ENCODE data around the gene FOCAD.

DNA sequence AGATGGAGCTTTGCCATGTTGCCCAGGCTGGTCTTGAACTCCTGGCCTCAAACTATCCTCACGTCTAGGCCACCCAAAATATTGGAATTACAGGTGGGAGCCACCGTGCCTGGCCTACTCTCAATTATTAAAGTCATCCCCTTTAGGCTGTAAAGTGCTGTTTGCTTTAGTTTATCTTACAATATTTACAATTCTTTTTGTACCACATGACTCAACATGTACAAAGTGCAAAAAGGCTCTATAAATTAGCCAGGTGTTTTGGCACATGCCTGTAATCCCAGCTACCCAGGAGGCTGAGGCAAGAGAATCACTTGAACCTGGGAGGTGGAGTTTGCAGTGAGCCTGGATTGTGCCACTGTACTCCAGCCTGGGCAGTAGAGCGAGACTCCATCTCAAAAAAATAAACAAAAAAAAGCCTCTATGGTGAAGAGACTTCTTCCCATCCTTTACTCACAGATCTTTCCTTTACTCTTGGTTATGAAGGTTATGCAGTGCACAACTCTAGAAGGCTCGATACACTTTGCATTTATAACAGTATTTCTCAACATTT, 33.2 kb upstream of the FOCAD start:
- TF ChIP-seq GTF2F1 (IDR thresholded peaks at IDR 0.05; ENCODE audit: borderline replicate concordance, low read depth, low read length), result no peak
- TF ChIP-seq SIRT6 (IDR thresholded peaks at IDR 0.05; ENCODE audit: low read length), result no peak
- TF ChIP-seq POLR2A (IDR thresholded peaks at IDR 0.05; ENCODE audit: control extremely low read depth in 1 of 2, low read depth in 2 of 2, low read length in 2 of 2), result no peak
- TF ChIP-seq SRF (IDR thresholded peaks at IDR 0.05; ENCODE audit: low read depth, low read length), result no peak
- TF ChIP-seq CTCF (IDR thresholded peaks at IDR 0.05; ENCODE audit: control extremely low read depth in 1 of 3, insufficient read depth in 1 of 3, low read depth in 1 of 3, low read length in 3 of 3), result no peak

Measured in H1 (cell line).